ENCODE results near the gene GJB5.
"Not testable (repeated sequence)": the region's sequence is repeated elsewhere in the genome, so short reads cannot be mapped to it uniquely, and the experiment has no call there.

Gene GJB5

GRCh38 chr1:34721646-34722355, 33.0 kb upstream of the GJB5 start:
- H3K27me3 ChIP-seq (ENCODE audit: control insufficient read depth, insufficient read depth, low read length) = peaks cover 13% of the 10 kb centered on the region; the same call in 1 of the 2 replicates
- H3K9me3 ChIP-seq (ENCODE audit: control insufficient read depth, insufficient read depth, low read depth, low read length) = no peaks in the 10 kb centered on the region
- H3K27ac ChIP-seq (ENCODE audit: low read depth, low read length) = no peak overlapping the region
- no peaks in the 10 kb centered on the region for H3K36me3 ChIP-seq (ENCODE audit: control insufficient read depth, insufficient read depth, low read length)
- no peaks in the 10 kb centered on the region for H3K4me1 ChIP-seq (ENCODE audit: control insufficient read depth, insufficient read depth, low read length)
- H3K9ac ChIP-seq (ENCODE audit: low read length) = no peak overlapping the region
- H3K4me3 ChIP-seq (ENCODE audit: low read depth, low read length) = no peak overlapping the region

- Histone ChIP-seq H3K27ac (ENCODE audit: low read depth, low read length) (no peak overlapping the region), H3K9ac (ENCODE audit: low read length) (no peak overlapping the region), H3K27me3 (ENCODE audit: control insufficient read depth, insufficient read depth, low read length) (peaks cover 12% of the 10 kb centered on the region), H3K4me3 (ENCODE audit: low read depth, low read length) (no peak overlapping the region), H3K4me1 (ENCODE audit: control insufficient read depth, insufficient read depth, low read length) (no peaks in the 10 kb centered on the region), H3K9me3 (ENCODE audit: control insufficient read depth, insufficient read depth, low read depth, low read length) (no peaks in the 10 kb centered on the region), H3K36me3 (ENCODE audit: control insufficient read depth, insufficient read depth, low read length) (no peaks in the 10 kb centered on the region)
Observed at GRCh38 chr1:34726861-34727260, 28.0 kb upstream of the GJB5 start.

DNA sequence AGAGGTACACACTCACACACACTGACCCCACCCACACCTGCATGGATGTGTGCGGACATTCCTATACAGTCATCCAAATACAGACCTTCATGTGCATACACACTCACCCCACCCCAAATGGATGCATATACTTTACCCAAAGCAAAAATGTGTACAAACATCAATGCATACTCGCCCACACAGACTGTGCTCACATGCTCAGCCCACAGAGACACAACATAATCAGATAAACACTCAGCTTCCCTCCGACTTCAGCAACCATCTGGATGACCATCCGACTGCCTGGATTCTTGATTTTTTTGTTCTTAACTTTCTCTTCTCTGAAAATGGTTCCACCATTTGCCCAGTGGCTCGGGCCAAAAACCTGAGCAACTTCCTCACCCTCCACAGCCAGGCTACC, 24.4 kb upstream of the GJB5 start:
- no peaks in the 10 kb centered on the region for H3K36me3 ChIP-seq (ENCODE audit: control insufficient read depth, insufficient read depth, low read length)
- no peak overlapping the region for H3K4me3 ChIP-seq (ENCODE audit: low read depth, low read length)
- H3K9ac ChIP-seq (ENCODE audit: low read length) = no peak overlapping the region
- H3K27me3 ChIP-seq (ENCODE audit: control insufficient read depth, insufficient read depth, low read length) = peaks cover 7% of the 10 kb centered on the region
- no peaks in the 10 kb centered on the region for H3K4me1 ChIP-seq (ENCODE audit: control insufficient read depth, insufficient read depth, low read length)
- no peaks in the 10 kb centered on the region for H3K9me3 ChIP-seq (ENCODE audit: control insufficient read depth, insufficient read depth, low read depth, low read length)
- H3K27ac ChIP-seq (ENCODE audit: low read depth, low read length) = no peak overlapping the region

- not testable (repeated sequence) for H3K4me3 ChIP-seq (ENCODE audit: low read depth, low read length); H3K9ac ChIP-seq (ENCODE audit: low read length); H3K9me3 ChIP-seq (ENCODE audit: control insufficient read depth, insufficient read depth, low read depth, low read length); H3K27me3 ChIP-seq (ENCODE audit: control insufficient read depth, insufficient read depth, low read length); H3K36me3 ChIP-seq (ENCODE audit: control insufficient read depth, insufficient read depth, low read length); H3K27ac ChIP-seq (ENCODE audit: low read depth, low read length); H3K4me1 ChIP-seq (ENCODE audit: control insufficient read depth, insufficient read depth, low read length)
Observed at GRCh38 chr1:34732831-34733230, 22.0 kb upstream of the GJB5 start.

- Histone ChIP-seq H3K4me1 (ENCODE audit: control insufficient read depth, insufficient read depth, low read length) (peaks cover 16% of the 10 kb centered on the region), H3K9me3 (ENCODE audit: control insufficient read depth, insufficient read depth, low read depth, low read length) (no peaks in the 10 kb centered on the region), H3K9ac (ENCODE audit: low read length) (no peak overlapping the region), H3K27me3 (ENCODE audit: control insufficient read depth, insufficient read depth, low read length) (peaks cover 4% of the 10 kb centered on the region; the same call in 1 of the 2 replicates), H3K36me3 (ENCODE audit: control insufficient read depth, insufficient read depth, low read length) (no peaks in the 10 kb centered on the region), H3K27ac (ENCODE audit: low read depth, low read length) (no peak overlapping the region), H3K4me3 (ENCODE audit: low read depth, low read length) (no peak overlapping the region)
Observed at GRCh38 chr1:34736692-34737091, 18.2 kb upstream of the GJB5 start.

GRCh38 chr1:34737236-34737635, 17.6 kb upstream of the GJB5 start:
- not testable (repeated sequence) for H3K9ac ChIP-seq (ENCODE audit: low read length); H3K9me3 ChIP-seq (ENCODE audit: control insufficient read depth, insufficient read depth, low read depth, low read length); H3K36me3 ChIP-seq (ENCODE audit: control insufficient read depth, insufficient read depth, low read length); H3K27me3 ChIP-seq (ENCODE audit: control insufficient read depth, insufficient read depth, low read length); H3K27ac ChIP-seq (ENCODE audit: low read depth, low read length); H3K4me3 ChIP-seq (ENCODE audit: low read depth, low read length)
- H3K4me1 ChIP-seq (ENCODE audit: control insufficient read depth, insufficient read depth, low read length) = peaks cover 16% of the 10 kb centered on the region

DNA sequence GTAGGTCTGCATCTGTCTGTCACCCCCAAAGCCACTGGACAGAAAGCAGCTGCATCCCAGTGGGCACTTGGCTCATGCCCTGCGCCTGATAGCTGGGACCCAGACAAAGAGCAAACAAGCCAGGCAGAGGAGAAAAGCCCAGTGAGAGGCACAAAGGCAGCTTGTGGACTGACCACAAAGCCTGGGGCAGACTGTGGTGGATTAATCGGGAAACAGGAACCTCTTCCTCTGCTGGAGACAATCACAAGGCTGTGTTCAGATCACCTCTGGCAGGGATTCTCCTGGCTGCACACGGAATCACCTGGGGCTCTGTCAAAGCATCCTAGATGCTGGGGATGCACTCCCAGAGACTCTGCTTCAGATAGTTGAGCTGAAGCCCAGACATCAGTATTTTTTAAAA, 15.2 kb upstream of the GJB5 start:
- Histone ChIP-seq H3K4me1 (ENCODE audit: control insufficient read depth, insufficient read depth, low read length) (peaks cover 16% of the 10 kb centered on the region), H3K9ac (ENCODE audit: low read length) (no peak overlapping the region), H3K36me3 (ENCODE audit: control insufficient read depth, insufficient read depth, low read length) (no peaks in the 10 kb centered on the region), H3K27ac (ENCODE audit: low read depth, low read length) (no peak overlapping the region), H3K4me3 (ENCODE audit: low read depth, low read length) (no peak overlapping the region), H3K9me3 (ENCODE audit: control insufficient read depth, insufficient read depth, low read depth, low read length) (no peaks in the 10 kb centered on the region), H3K27me3 (ENCODE audit: control insufficient read depth, insufficient read depth, low read length) (peaks cover 16% of the 10 kb centered on the region)

DNA sequence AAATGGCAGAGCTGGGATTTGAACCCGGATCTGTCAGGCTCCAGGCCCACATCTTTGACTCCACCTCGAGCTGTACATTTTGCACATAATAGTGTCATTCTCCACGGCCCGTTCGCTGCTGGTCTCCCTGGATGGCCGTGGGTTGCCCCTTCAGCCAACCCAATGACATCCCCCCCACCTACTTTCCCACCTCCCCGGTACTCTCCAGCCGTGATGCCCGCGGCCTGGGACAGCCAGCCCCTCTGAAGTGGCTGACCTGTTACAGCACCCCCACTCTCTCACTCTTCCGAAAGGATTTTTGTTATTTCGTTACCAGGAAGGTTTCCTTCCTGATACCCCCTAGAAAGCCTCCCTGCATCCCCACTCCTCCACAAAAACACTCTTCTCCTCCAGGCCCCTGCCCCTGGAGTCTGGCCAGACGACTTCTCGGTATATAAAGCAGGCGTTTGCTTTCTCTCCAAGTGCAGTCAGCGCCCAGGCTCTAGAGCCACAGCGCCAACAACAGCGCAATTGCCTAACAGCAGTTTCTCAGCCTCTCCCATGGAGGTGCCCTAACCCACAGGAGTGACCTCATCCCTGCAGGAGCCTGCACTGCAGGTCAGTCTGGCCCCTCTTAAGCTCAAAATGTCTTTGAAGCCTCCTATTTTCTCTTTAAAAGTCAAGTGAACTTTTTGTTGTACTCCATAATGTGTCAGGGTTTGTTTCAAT, 14.5 kb upstream of the GJB5 start:
- H3K9me3 ChIP-seq (ENCODE audit: control insufficient read depth, insufficient read depth, low read depth, low read length) = no peaks in the 10 kb centered on the region
- H3K9ac ChIP-seq (ENCODE audit: low read length) = no peak overlapping the region
- H3K36me3 ChIP-seq (ENCODE audit: control insufficient read depth, insufficient read depth, low read length) = no peaks in the 10 kb centered on the region
- no peak overlapping the region for H3K4me3 ChIP-seq (ENCODE audit: low read depth, low read length)
- no peak overlapping the region for H3K27ac ChIP-seq (ENCODE audit: low read depth, low read length)
- peaks cover 16% of the 10 kb centered on the region for H3K4me1 ChIP-seq (ENCODE audit: control insufficient read depth, insufficient read depth, low read length)
- peaks cover 16% of the 10 kb centered on the region for H3K27me3 ChIP-seq (ENCODE audit: control insufficient read depth, insufficient read depth, low read length)

DNA sequence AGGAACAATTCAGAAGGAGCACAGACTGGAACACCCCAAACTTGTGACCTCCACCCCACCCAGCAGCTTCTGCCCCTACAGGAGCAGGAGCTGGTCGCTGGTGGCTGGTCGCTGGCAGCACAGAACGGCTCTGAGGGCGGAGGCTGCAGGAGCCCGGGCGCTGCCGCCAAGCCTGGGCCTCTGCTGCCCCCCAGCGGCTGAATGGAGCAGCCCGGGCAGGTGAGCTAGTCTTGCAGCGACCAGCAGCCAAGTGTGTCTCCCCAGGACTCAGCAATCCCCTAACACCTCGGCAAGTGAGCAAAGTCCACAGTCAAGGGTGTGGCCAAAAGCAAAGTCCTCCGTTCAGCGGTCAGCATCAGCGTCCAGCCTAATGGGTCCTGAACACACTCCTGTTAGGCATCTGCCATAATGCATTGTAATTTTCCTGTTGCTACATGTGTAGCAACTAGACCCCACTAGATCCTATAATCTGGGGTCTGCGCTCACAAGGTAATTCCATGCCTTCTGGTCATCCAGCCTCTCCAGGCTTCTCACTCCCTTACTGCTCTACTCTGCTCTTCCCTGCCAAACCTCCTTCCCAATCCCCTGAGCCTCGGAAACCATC, 12.1 kb upstream of the GJB5 start:
- no peak overlapping the region for H3K4me3 ChIP-seq (ENCODE audit: low read depth, low read length)

DNA sequence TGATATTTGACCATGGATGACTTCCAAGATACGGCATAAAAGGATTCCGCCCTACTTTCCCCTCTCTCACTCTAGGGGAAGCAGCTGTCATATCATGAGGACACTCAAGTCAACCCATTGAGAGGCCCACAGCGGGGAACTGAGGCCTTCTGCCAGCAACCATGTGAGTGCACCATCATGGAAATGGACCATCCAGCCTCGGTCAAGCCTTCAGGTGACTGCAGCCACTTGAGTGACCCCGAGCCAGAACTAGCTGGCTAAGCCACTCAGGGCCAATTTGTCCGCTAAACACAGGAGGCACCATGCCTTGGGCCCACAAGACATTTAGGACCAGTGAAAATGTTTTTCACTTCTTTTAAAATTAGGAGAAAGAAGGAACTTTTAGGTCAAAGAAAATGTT, 11.1 kb upstream of the GJB5 start:
- H3K27ac ChIP-seq (ENCODE audit: low read depth, low read length) = no peak overlapping the region
- H3K9me3 ChIP-seq (ENCODE audit: control insufficient read depth, insufficient read depth, low read depth, low read length) = no peaks in the 10 kb centered on the region
- H3K27me3 ChIP-seq (ENCODE audit: control insufficient read depth, insufficient read depth, low read length) = peaks cover 16% of the 10 kb centered on the region
- H3K4me3 ChIP-seq (ENCODE audit: low read depth, low read length) = no peak overlapping the region
- H3K36me3 ChIP-seq (ENCODE audit: control insufficient read depth, insufficient read depth, low read length) = no peaks in the 10 kb centered on the region
- peaks cover 14% of the 10 kb centered on the region for H3K4me1 ChIP-seq (ENCODE audit: control insufficient read depth, insufficient read depth, low read length)
- H3K9ac ChIP-seq (ENCODE audit: low read length) = no peak overlapping the region

More for the DNA sequence above, 12.1 kb upstream of the GJB5 start:
- Histone ChIP-seq H3K9ac (ENCODE audit: low read length) (no peak overlapping the region), H3K9me3 (ENCODE audit: control insufficient read depth, insufficient read depth, low read depth, low read length) (no peaks in the 10 kb centered on the region), H3K36me3 (ENCODE audit: control insufficient read depth, insufficient read depth, low read length) (no peaks in the 10 kb centered on the region), H3K27me3 (ENCODE audit: control insufficient read depth, insufficient read depth, low read length) (peaks cover 16% of the 10 kb centered on the region), H3K27ac (ENCODE audit: low read depth, low read length) (no peak overlapping the region), H3K4me1 (ENCODE audit: control insufficient read depth, insufficient read depth, low read length) (peaks cover 16% of the 10 kb centered on the region)

DNA sequence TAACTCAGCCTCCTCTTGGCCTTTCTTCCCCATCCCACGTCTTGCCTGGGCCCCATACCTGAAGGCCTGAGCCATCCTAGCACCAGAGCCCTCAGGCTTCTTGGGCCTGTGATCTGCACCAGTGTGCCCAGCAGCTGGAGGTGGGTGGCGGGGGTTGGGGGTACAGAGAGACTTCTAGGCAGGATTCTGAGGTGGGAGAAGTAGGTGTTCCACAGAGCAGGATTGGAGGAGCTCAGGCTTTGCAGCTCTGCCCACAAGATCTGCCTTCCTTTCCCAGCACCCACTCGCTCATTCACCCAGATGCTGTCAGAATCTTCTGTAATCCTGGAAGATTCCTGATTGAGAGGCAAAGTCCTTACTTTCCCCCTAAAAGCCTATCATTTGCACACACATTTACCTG, 10.0 kb upstream of the GJB5 start:
- H3K4me3 ChIP-seq (ENCODE audit: low read depth, low read length) = no peak overlapping the region
- H3K36me3 ChIP-seq (ENCODE audit: control insufficient read depth, insufficient read depth, low read length) = no peaks in the 10 kb centered on the region
- no peaks in the 10 kb centered on the region for H3K9me3 ChIP-seq (ENCODE audit: control insufficient read depth, insufficient read depth, low read depth, low read length)
- H3K9ac ChIP-seq (ENCODE audit: low read length) = no peak overlapping the region
- peaks cover 9% of the 10 kb centered on the region for H3K4me1 ChIP-seq (ENCODE audit: control insufficient read depth, insufficient read depth, low read length)
- no peak overlapping the region for H3K27ac ChIP-seq (ENCODE audit: low read depth, low read length)
- H3K27me3 ChIP-seq (ENCODE audit: control insufficient read depth, insufficient read depth, low read length) = peaks cover 16% of the 10 kb centered on the region
